Activated T-cell treated with anti-CD3 and anti-CD28 coated beads for 24 hours (primary cell): Measurements from ENCODE around the gene IRF2BP2.
A peak's percentile ranks its signal among the peaks of the same experiment; 100 is the strongest.

Experiments
- DNase-seq: peaks from one replicate; pipeline ENCODE4 v3.0.0-alpha.2; 2020; ENCODE audit warnings: low read depth

IRF2BP2 gene

GRCh38 chr1:234613128-234613875 lies 3.3 kb upstream of the IRF2BP2 start:
- DNase-seq = no peak

- no peak for DNase-seq
Measured at GRCh38 chr1:234612352-234613127, 2.6 kb upstream of the IRF2BP2 start.

- DNase-seq = no peak
Measured at GRCh38 chr1:234611847-234612351, 1.9 kb upstream of the IRF2BP2 start.

DNA sequence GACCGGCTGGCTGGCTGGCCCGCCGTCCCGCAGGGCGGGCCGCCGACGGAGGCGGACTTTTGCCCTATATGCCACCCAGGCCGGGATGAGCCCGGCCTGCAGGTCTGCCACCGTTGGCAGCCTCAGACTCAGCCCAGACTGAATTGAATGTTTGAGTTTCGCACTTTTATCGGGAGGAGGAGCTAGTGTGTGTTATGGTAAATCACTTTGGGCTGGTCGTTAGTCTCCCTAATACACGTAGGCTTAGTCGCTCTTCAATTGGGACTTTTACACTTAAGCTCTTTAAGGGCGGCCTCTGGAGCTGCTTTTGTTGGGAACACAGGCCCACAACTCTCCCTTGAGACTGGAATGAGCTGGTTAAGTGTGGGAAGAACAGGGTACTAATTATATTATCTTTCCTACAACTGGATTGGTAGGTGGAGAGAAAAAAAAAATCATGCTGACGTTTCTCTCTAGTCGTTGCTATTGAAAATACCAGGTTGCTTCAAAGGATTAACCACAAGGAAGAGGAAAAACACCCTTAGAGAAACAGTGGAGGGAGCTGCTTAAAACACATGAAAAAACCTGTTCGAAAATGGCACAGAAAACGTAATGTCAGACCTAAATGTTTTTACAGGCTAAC lies 1.4 kb upstream of the IRF2BP2 start:
- DNase-seq = peak; percentile 53

DNA sequence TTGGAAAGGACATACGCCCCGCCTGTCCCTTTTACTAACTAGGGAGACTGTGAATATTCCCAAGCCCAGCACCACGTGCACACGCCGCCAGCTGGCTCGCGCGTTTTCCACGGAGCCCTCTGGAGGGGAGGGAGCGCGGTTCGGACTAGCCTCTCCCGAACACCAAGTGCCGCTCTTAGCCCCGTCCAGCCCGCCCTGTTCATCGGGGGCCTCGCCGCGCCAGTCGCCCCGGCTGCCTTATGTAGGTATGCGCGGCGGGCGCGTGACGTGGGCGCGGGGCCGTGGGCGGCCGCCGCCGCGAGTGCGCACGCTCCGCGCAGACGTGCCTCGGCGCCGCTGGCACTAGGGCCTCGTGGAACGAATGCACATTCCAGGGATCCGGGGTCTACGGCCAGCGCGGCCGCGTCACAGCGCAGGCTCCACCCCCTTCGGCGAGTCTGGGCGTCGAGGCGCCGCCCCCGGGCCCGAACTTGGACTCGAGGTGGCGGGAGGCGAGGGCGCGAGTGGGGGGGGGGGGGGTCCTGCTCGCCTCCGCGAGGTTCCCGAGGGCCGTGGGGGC lies 767 bp upstream of the IRF2BP2 start:
- peak; percentile 89 for DNase-seq

DNA sequence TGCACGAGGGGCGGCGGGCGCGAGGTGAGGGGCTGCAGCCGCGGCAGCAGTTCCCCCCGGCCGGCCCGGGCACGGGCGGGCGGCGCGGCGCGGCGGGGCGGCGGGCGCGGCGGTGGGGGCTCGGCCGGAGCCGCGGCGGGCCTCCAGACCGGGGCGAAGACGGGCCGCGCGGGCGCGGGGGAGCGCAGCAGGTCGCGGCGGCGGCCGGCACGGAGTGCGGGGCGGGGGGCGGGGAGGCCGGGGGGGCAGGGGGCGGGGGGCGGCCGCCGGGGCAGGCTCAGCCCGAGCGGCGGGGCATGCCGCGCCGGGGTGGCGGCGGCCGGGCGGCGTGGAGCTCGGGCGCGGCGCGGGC lies 311 bp downstream of the IRF2BP2 start:
- DNase-seq = no peak

DNA sequence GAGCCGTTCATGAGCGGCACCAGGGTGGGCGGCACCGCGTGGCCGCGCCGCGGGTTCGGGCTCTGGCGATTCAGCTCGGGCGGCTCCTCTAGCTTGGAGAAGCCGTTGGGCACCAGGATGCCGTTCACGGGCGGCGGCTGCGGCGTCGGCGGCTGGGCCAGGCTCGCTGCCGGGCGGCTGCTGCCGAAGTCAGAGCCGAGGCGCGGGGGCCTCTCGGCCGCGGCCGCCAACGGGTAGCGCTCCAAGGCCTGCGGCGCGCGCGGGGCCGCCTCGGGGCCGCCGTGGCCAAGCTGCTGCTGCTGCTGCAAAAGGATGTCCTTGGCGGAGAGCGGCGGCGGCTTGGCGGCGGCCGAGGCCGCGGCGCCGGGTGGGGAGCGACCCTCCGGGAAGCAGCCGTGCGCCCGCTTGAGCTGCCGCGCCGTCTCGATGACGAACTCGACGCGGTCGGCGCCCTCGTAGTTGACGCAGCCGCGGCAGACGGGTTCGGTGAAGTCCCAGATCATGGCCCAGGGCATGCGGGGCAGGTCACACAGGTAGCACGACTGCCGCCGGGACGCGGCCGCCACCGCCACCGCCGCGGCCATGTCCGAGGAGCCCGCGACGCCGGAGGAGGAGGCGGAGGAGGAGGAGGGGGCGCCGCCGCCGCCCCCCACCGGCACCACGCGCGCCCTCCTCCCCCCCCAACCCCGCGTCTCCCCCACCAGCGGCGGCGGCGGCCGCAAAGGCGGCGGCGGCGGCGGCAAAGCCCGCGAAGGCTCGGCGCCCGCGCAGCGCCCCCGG lies 877 bp downstream of the IRF2BP2 start:
- DNase-seq = peak; percentile 61

DNA sequence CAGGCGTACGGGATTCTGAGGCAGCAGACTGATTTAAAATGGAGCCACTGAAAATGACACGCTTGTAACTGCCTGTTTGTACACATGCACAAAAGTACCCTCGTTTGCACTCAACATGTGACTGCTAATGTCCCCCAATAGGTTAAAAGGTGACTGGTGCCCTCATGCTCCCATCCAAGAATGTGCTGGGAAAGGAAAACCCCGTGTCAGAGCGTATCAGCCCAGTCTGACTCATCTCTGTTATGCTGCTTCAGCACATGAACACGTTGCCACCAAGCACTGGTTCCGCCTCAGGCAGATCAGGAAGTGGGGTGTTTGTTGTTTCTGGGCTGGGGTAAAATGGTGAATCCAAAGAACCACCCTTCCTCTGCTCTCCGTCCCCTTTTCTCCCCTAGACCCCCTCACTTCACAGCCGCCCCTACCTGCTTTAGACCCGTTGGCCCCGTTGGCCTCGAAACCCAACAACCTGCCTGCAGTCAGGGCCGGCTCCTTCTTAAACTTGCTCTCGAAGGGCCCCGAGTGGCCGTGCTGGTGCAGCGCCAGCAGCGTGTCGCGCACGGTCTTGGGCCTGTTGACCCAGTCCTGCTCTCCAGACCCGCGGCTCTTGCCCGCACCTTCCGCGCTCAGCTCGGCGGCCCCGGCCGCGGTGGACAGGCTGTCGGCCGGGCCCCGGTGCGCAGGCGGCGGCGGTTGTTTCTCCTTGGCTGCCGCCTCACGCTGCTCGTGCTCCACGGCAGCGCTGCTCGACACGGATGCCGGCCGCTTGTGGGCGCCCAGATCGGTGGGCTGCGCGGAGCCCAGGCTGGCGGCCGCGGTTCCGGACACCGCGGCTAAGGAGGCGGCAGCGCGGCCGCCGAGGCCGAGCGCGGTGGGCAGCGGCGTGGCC lies 1.7 kb downstream of the IRF2BP2 start:
- peak; percentile 71 for DNase-seq

DNA sequence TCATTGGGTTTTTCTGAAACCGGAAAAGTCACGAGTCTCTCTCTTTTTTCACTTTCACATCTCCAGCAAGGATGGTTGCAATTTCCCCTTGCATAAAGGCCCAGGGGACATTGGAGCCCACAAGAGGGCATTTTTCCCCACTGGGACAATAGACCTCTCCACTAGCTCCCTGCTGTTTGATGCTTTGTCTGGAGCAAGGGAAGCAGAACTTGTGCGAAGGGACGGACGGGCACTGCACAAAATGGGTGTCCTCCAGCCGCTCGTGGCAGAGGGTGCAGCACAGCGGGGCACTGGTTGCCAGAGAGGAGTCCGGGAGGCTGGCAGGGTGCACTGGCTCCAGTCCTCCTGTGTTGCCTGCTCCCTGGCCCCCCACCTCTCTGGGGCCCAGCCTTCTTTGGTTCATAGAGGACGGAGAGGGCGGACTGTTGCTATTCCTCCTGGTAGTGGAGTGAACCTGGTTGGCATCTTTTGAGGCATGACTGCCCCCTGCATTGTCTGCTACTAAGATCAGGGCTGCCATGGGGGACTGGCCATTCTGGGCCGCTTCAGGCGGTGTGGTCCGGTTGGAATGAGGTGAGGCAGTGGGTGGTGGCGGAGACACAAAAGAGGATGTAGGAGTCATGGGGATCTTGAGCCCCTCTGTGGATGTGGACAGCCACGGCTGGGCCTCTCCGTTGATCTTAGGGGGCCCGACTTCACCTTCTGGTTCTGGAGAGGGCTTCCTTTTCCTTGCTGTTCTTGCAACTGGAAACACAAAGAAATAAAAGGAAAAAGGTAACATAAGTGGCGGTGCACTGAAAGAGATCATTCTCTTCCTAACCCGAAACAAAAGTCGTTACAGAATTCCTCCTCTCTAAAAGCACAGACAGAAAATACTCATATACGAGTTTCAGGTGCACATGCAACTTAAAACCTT lies 2.6 kb downstream of the IRF2BP2 start:
- DNase-seq = no peak

- DNase-seq = no peak
Measured at GRCh38 chr1:234606784-234607108, 3.2 kb downstream of the IRF2BP2 start.

GRCh38 chr1:234605983-234606783 lies 3.8 kb downstream of the IRF2BP2 start:
- DNase-seq = no peak

DNA sequence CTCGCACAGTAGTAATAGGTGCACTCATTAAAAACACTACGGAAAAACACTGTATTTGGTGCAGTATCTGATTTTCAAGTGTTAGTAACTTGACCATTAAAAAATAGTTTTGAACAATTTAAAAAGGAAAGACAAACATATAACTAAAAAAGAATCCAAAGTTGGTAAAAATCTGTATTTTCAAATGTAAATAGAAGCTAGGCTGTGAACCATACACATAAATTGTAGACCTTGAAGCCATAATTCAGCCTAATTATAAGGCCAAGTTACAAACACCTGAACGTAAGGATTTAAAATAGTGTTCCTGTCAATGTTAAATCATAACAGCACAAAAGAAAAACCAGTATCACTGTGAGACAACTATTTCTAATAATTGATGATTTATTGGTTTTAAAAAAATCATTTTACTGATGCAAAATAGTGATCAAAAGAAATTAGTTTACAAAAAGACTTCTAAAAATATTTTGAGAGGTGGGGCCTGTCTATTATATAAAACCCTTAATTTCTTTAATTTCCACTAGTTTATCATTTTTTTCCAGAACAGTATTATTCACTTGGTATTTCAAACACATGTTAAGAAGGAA lies 4.5 kb downstream of the IRF2BP2 start:
- DNase-seq = no peak

- DNase-seq = no peak
Measured at GRCh38 chr1:234604495-234605398, 5.2 kb downstream of the IRF2BP2 start.

DNA sequence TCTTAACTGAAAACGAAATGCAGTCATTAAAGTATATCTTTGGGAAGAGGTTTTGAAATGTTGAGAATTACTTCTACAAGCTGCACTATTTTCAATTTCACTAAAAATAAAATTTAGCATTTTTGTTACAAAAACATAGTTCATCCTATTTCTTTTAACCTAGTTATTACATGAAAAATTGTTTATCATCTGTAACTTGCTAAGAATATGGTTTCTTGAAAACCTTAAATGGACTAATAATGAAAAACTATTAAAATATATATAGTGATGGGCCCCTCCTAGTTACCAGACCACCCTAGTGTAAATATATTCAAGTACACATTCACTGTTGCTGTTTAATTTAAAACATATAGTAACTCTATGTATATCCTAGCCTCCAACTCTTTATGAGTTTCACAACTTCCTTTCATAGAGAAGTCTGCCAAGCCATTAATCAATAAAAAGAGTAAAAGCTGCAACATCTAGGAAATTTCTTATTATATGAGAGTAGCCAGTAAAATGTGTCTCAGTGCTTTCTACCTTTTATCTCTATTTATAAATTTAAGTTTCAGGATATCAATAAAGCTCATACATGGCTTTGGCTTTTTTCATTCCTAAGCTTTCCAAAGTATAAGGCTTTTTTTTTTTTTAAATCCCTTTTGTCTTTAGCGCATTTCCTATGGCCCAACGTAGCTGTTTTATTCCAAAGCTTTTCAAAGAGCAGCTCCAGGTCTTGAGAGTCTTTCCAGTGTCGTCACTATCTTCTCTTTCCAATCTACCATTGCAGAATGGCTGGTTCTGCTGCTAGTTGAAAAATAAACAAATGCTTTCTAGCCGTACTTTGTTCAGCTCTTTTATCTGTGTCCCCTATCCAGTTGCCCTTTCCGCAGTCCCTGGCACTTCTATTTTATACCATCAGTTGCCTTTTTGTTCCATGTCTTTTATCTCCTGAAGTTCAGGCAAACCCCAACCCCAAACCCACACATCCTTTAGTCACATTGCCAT lies 6.5 kb downstream of the IRF2BP2 start:
- DNase-seq = no peak

GRCh38 chr1:234602334-234603220 lies 7.4 kb downstream of the IRF2BP2 start:
- DNase-seq = no peak
